DND-41 (cell line): ENCODE measurements around the gene PREP.
A peak's percentile ranks its signal among the peaks of the same experiment; 100 is the strongest.
"Not testable (repeated sequence)": the region's sequence is repeated elsewhere in the genome, so short reads cannot be mapped to it uniquely, and the experiment has no call there.

Experiments
- ATAC-seq: fragments of 200-7000 bp; cut with Tn5 transposase; 3 replicates; pipeline ENCODE4 v1.9.1; 2021; ENCODE audit warnings: low read depth; ENCODE audit not compliant: insufficient read depth
- DNase-seq: peaks from one replicate; pipeline ENCODE4 v3.0.0-alpha.2; 2020
- H2AFZ ChIP-seq: 2 replicates; pipeline ENCODE4 v1.6.0; 2012; ENCODE audit warnings: low read depth, low read length
- H3K27ac ChIP-seq: 2 replicates; pipeline ENCODE4 v1.5.1; 2012; ENCODE audit warnings: low read length, inconsistent platforms
- H3K27me3 ChIP-seq: fragments of 200-600 bp; sonication (generic); 2 replicates; pipeline ENCODE4 v1.6.0; 2012; ENCODE audit warnings: low read length, mild to moderate bottlenecking, inconsistent platforms; ENCODE audit not compliant: insufficient read depth, poor library complexity
- H3K36me3 ChIP-seq: 2 replicates; pipeline ENCODE4 v1.5.1; 2012; ENCODE audit warnings: low read length, inconsistent platforms; ENCODE audit not compliant: insufficient read depth
- H3K4me1 ChIP-seq: 2 replicates; pipeline ENCODE4 v1.5.1; 2012; ENCODE audit warnings: mild to moderate bottlenecking, low read length; ENCODE audit not compliant: insufficient read depth
- H3K4me2 ChIP-seq: 2 replicates; pipeline ENCODE4 v1.6.0; 2012; ENCODE audit warnings: mild to moderate bottlenecking, moderate library complexity, low read length, inconsistent platforms; ENCODE audit not compliant: insufficient read depth
- H3K4me3 ChIP-seq, 2 experiments: fragments of 200-600 bp in 1 of 2; shearing (Covaris generic) in 1 of 2; 2 replicates each; pipeline ENCODE4 v1.5.1; 2012 to 2016; ENCODE audit warnings: inconsistent platforms in 2 of 2, low read length in 2 of 2, mild to moderate bottlenecking in 2 of 2, low read depth in 1 of 2, moderate library complexity in 1 of 2
- H3K79me2 ChIP-seq: 2 replicates; pipeline ENCODE4 v1.6.0; 2012; ENCODE audit warnings: low read length, inconsistent platforms; ENCODE audit not compliant: insufficient read depth
- H3K9ac ChIP-seq: 2 replicates; pipeline ENCODE4 v1.6.0; 2012; ENCODE audit warnings: low read depth, mild to moderate bottlenecking, inconsistent platforms, low read length, moderate library complexity
- H3K9me3 ChIP-seq: 2 replicates; pipeline ENCODE4 v1.5.1; 2012; ENCODE audit warnings: low read length, moderate library complexity, mild to moderate bottlenecking, inconsistent platforms; ENCODE audit not compliant: insufficient read depth, severe bottlenecking
- H4K20me1 ChIP-seq: 2 replicates; pipeline ENCODE4 v1.6.0; 2012; ENCODE audit warnings: low read length; ENCODE audit not compliant: insufficient read depth
- EZH2 ChIP-seq: IDR thresholded peaks from 3 replicates; pipeline ENCODE4 v1.6.1; 2012; ENCODE audit warnings: borderline replicate concordance, low read depth, mild to moderate bottlenecking, moderate library complexity, low read length, inconsistent platforms; ENCODE audit not compliant: severe bottlenecking
- TF ChIP-seq, protein P1 (sequence below): IDR thresholded peaks from 2 replicates; pipeline ENCODE4 v1.5.1; 2012; ENCODE audit warnings: borderline replicate concordance, low read length, moderate library complexity, mild to moderate bottlenecking; ENCODE audit not compliant: poor library complexity, severe bottlenecking; ENCODE audit errors: extremely low read depth

PREP gene

DNA sequence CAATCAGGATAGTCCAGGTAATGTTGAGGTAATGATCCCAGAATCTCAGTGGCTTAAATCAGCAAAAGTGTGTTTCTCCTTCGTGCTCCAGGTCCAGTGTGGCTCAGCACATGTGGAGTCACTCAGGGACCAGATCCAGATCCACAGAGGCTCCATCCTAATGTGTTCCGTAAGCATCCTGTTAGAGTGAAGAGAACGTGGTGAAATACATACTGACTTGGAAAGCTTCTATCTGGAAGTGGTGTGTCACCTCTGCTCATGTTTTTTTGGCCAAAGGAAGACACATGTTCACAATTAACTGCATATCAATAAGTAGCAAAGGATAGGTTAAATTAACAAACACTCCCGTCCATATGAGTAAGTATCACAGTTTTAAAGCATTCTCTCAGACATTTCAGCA is 26.8 kb upstream of the PREP start:
- ATAC-seq: no peak
- H3K4me1 ChIP-seq: no peaks in the 10 kb centered on the region
- no peak overlapping the region for H3K4me2 ChIP-seq
- no peak overlapping the region for H3K27ac ChIP-seq
- no peaks in the 10 kb centered on the region for H3K9me3 ChIP-seq
- TF ChIP-seq, protein P1, sequence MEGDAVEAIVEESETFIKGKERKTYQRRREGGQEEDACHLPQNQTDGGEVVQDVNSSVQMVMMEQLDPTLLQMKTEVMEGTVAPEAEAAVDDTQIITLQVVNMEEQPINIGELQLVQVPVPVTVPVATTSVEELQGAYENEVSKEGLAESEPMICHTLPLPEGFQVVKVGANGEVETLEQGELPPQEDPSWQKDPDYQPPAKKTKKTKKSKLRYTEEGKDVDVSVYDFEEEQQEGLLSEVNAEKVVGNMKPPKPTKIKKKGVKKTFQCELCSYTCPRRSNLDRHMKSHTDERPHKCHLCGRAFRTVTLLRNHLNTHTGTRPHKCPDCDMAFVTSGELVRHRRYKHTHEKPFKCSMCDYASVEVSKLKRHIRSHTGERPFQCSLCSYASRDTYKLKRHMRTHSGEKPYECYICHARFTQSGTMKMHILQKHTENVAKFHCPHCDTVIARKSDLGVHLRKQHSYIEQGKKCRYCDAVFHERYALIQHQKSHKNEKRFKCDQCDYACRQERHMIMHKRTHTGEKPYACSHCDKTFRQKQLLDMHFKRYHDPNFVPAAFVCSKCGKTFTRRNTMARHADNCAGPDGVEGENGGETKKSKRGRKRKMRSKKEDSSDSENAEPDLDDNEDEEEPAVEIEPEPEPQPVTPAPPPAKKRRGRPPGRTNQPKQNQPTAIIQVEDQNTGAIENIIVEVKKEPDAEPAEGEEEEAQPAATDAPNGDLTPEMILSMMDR: no peak
- TF ChIP-seq EZH2: no peak
- no peaks in the 10 kb centered on the region for H3K36me3 ChIP-seq
- DNase-seq: no peak
- no peaks in the 10 kb centered on the region for H4K20me1 ChIP-seq
- H2AFZ ChIP-seq: no peak overlapping the region
- no peaks in the 10 kb centered on the region for H3K79me2 ChIP-seq
- H3K4me3 ChIP-seq: no peak overlapping the region
- H3K27me3 ChIP-seq: no peaks in the 10 kb centered on the region
- H3K9ac ChIP-seq: no peak overlapping the region

DNA sequence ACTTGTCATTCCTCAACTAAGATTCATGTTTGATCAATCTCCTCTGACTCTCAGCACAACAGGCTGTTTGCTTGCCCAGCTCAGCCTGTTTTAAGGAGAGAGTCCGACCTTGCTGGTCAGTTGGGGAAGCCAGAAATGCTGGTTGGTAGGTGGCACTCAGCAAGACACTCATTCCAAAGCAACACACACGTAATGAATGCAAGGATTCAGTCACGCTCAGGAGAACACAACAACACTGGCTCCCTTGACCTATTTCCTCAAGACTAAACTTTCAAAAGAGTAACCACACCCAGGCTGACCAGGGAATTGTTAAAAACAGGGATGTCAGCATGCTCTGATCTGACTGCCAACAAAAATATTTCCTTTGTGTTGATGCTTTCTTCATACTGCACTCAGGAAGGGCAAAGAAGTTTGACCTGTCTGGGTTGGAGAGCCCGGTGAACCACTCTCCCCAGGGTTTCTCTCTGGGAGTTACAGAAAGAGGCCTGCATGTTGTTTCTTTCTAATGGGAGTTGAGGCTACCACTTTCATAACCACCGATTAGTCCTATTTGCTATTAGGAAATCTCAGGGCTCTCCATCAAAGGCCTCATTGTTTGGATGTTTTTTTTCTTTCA is 25.6 kb upstream of the PREP start:
- Histone ChIP-seq H3K36me3 (no peaks in the 10 kb centered on the region), H3K79me2 (no peaks in the 10 kb centered on the region), H3K27me3 (no peaks in the 10 kb centered on the region), H3K4me3 (no peak overlapping the region), H4K20me1 (no peaks in the 10 kb centered on the region), H3K4me2 (no peak overlapping the region), H3K27ac (no peak overlapping the region), H3K9me3 (no peaks in the 10 kb centered on the region), H3K4me1 (no peaks in the 10 kb centered on the region), H2AFZ (no peak overlapping the region; the same call in 1 of the 2 replicates), H3K9ac (no peak overlapping the region)
- DNase-seq (no peak), ATAC-seq (no peak)
- TF ChIP-seq, protein P1: no peak
- no peak for TF ChIP-seq EZH2

DNA sequence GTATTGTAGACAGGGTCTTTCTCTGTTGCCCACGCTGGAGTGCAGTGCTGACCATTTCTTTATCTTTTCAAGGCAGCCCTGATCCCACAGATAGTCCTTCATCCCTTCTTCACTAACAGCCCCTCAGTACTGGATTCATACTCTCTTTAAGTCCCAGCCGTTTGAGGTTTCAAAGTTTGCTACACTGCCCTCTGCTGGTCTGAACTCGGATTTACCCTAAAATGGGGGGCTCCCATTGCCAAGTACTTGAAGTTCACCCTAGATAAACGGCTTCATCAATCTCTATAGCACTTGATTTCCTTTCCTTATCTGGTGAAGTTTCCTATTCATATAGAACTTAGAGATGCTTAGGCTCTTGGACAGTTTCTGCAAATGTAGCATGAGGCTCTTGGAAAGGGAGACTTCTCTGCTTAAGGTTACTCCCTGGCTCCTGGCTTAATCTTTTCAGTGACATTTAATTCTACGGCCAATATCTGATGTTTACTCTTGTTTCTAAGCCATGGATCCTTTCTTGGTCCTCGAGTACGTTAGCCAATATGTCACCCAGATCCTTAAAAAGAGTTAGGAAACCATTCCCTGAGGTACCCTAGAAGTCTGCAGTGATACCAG is 21.4 kb upstream of the PREP start:
- Histone ChIP-seq H2AFZ (0 out of 2 replicates have a peak overlapping the region, but pooled peaks have one; percentile 1), H3K9ac (no peak overlapping the region), H3K4me2 (no peak overlapping the region), H3K27me3 (no peaks in the 10 kb centered on the region), H3K9me3 (no peaks in the 10 kb centered on the region), H3K4me3 (no peak overlapping the region), H3K36me3 (no peaks in the 10 kb centered on the region), H3K79me2 (no peaks in the 10 kb centered on the region), H3K4me1 (no peaks in the 10 kb centered on the region), H3K27ac (no peak overlapping the region), H4K20me1 (no peaks in the 10 kb centered on the region)
- TF ChIP-seq, protein P1: peak; percentile 82
- TF ChIP-seq EZH2: no peak
- peak; percentile 75 for DNase-seq
- peak; percentile 93 for ATAC-seq

DNA sequence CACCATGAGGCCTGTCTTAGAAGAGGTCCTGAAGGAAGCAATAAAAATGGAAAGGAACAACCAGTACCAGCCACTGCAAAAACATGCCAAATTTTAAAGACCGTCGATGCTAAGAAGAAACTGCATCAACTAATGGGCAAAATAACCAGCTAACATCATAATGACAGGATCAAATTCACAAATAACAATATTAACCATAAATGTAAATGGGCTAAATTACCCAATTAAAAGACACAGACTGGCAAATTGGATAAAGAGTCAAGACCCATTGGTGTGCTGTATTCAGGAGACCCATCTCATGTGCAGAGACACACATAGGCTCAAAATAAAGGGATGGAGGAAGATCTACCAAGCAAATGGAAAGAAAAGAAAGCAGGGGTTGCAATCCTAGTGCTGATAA is 14.1 kb upstream of the PREP start:
- not testable (repeated sequence) for H3K9ac ChIP-seq, H3K27ac ChIP-seq, H3K4me1 ChIP-seq, H3K4me3 ChIP-seq, H3K27me3 ChIP-seq, H3K79me2 ChIP-seq, H2AFZ ChIP-seq, DNase-seq, H4K20me1 ChIP-seq, H3K36me3 ChIP-seq, ATAC-seq, H3K9me3 ChIP-seq, H3K4me2 ChIP-seq
